Cerebellar cortex (tissue), 1 donor: Measurements from ENCODE around the gene SGIP1.
"Not testable (repeated sequence)": the region's sequence is repeated elsewhere in the genome, so short reads cannot be mapped to it uniquely, and the experiment has no call there.

Experiments
- DNase-seq: peaks from one replicate; pipeline ENCODE4 v3.0.0-alpha.2; 2015; ENCODE audit warnings: low spot score

SGIP1 gene

GRCh38 chr1:66770240-66770639 is 236.3 kb downstream of the SGIP1 start:
- no peak for DNase-seq

DNA sequence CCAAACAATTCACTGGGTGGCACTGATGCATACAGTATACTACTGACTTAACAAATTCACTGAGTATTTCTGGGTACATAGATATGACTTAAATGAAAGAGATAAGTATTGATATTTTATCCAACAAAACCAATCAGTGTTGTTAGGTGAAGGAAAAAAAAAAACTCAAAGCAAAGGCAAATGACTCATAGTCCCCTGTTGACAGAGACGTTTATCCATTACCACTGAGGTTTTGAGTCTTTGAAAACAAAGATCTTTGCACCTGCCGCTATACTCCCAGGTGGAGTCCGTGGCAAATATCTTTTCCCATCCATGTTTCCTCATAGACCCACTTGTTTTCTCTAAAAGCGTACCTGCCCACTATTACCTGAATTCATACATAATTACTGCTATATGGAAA is 236.7 kb downstream of the SGIP1 start:
- no peak for DNase-seq

GRCh38 chr1:66773227-66773626 is 239.3 kb downstream of the SGIP1 start:
- no peak for DNase-seq

DNA sequence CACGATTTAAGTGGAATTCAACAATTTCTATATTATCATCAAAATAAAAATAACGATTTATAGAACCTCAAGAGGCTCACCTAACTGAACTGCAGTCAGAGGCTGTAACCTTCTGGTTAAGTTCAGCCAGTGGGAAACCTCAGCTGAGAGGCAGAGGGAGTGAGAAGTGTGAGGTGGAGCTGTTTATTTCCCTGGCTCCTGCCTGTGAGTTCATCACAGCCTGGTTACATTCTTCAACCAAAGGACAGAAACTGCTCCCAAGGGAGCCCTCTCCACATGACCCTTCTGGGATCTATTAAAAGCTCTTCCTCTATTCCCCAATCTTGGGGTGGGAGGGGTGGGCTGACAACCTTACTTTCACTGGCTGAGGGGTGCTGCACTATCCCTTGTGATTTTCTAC is 240.5 kb downstream of the SGIP1 start:
- DNase-seq = no peak

- DNase-seq = no peak
Observed at GRCh38 chr1:66775646-66776045, 241.7 kb downstream of the SGIP1 start.

GRCh38 chr1:66777831-66778230 is 243.9 kb downstream of the SGIP1 start:
- DNase-seq = no peak

GRCh38 chr1:66778266-66778665 is 244.3 kb downstream of the SGIP1 start:
- no peak for DNase-seq

- no peak for DNase-seq
Observed at GRCh38 chr1:66778969-66779368, 245.0 kb downstream of the SGIP1 start.

DNA sequence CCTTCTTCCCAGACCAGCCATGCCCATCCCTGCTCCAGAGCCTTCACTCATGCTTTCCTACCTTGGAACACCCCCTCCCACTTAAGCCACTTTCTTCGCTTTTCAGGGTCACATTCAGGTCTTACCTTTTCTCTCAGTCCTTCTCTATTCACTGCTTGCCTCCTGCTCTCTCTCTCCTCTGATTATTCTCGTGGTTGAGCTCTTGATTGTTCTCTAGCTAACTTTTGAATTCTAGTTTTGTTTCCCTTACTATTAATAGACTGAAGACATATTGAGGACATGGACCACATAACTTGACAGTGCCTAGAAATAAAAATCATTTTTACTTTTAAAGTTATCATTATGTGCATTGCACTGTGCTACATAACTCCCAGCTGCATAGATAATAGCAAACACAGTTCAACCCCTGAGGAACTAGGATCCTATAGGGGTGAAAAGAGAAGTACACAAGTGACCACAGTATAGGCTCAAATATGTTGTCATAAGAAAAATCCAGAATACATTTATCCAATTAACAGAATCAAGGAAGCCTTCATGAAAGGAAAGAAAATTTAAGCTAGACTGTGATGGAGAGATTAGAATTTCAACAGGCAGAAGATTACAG is 245.6 kb downstream of the SGIP1 start:
- DNase-seq = no peak

DNA sequence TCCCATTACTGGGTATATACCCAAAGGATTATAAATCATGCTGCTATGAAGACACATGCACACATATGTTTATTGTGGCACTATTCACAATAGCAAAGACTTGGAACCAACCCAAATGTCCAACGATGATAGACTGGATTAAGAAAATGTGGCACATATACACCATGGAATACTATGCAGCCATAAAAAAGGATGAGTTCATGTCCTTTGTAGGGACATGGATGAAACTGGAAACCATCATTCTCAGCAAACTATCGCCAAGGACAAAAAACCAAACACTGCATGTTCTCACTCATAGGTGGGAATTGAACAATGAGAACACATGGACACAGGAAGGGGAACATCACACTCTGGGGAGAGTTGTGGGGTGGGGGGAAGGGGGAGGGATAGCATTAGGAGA is 251.8 kb downstream of the SGIP1 start:
- DNase-seq = not testable (repeated sequence)

DNA sequence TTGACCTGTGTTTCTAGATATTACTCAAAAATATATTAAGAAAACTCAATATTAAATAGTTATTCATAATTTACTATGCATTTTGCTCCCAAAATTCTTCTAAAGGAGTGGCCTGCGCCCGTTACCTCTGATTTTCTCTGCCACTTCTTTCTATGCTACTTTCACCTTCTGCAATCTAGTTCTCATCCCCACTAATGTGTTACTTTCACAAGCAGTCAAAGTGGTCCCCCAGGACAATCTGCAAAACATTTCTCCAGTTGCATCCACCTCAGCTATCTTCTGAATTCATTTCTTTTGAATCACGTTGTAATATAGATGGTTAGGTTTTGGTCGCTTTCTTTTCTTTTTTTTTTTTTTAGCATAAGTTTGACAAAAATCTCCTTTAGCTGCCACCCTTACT is 253.7 kb downstream of the SGIP1 start:
- DNase-seq = no peak

- no peak for DNase-seq
Observed at GRCh38 chr1:66788231-66788939, 254.4 kb downstream of the SGIP1 start.

DNA sequence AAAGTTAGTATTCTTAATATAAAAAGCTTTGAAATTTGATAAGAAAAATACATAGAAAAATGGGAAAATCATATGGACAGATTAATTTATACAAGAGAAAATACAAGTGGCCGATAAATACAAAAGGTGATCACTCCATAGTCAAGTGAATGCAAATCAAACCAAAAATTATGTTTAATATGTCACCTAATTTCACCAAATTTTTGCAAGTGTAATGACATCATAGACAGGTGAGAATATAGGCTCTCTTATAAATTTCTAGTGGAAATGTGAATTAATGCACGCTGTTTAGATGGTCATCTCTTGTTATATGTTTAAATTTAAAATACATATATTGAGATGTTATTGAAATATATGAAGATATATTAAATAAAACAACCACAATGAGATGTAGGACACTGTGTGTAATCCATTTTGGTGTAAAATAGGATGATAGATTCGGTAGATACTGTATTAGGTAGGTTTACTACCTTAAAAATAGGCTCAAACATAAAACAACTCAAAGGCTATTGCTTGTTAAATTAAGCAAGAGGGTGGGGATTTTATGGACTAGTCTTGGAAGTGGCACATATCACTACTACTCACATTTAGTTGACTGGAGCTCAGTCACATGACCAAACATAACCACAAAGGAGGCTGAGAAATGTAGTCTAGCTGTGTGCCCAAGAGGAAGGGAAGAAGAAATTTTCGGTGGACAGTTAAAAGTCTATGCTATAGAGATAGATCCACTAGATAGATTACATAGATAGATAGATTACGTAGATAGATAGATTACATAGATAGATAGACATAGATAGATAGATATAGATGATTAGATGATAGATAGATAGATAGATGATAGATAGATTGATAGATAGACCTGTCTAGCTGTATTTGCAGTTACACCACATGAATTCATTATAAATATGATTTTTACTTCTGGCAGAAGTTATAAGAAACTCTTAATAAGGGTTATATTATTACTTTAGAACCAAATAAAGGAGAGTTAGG is 258.0 kb downstream of the SGIP1 start:
- no peak for DNase-seq

DNA sequence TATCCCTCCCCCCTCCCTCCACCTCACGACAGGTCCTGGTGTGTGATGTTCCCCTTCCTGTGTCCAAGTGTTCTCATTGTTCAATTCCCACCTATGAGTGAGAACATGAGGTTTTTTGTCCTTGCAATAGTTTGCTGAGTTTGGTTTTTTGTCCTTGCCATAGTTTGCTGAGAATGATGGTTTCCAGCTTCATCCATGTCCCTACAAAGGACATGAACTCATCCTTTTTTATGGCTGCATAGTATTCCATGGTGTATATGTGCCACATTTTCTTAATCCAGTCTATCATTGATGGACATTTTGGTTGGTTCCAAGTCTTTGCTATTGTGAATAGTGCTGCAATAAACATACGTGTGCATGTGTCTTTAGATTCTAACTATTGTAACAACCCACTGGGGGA is 261.9 kb downstream of the SGIP1 start:
- not testable (repeated sequence) for DNase-seq
